Breast epithelium (tissue), 3 donors: ENCODE results near the gene ISX.

Experiments used
- POLR2A ChIP-seq: fragments of 450-650 bp; IDR thresholded peaks from one replicate; pipeline ENCODE4 v1.6.1; 2016; ENCODE audit warnings: antibody characterized with exemption, mild to moderate bottlenecking, moderate library complexity
- POLR2AphosphoS5 ChIP-seq, 3 donors: sonication (generic); formaldehyde crosslinking; IDR thresholded peaks; one replicate each; pipeline ENCODE4 v1.6.1; 2017; ENCODE audit warnings: antibody characterized with exemption in 3 of 3
- TF ChIP-seq, protein P1 (sequence below), 3 donors: fragments of 450-650 bp; IDR thresholded peaks; one replicate each; pipeline ENCODE4 v1.5.1; 2016 to 2017; ENCODE audit warnings: antibody characterized with exemption in 3 of 3, mild to moderate bottlenecking in 3 of 3, moderate library complexity in 3 of 3

DNA sequence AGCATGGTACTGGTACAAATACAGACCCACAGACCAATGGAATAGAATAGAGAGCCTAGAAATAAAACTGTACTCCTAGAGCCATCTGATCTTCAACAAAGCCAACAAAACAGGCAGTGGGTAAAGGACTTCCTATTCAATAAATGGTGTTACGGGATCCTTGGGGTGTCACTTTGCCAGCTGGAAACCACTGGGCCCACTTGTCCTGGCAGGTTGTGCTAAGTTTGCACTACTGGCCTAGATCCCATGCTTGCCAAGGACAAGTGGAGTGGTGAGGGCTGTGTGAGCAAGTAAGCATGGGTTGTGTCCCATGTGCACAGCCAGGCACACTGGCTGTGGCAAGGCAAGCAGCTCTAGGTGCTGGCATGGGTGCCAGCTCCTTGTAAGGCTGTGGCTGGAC, 8.8 kb upstream of the ISX start:
- TF ChIP-seq POLR2A (no peak), POLR2AphosphoS5 (IDR thresholded peaks at IDR 0.05) (no peak)
- TF ChIP-seq, protein P1, sequence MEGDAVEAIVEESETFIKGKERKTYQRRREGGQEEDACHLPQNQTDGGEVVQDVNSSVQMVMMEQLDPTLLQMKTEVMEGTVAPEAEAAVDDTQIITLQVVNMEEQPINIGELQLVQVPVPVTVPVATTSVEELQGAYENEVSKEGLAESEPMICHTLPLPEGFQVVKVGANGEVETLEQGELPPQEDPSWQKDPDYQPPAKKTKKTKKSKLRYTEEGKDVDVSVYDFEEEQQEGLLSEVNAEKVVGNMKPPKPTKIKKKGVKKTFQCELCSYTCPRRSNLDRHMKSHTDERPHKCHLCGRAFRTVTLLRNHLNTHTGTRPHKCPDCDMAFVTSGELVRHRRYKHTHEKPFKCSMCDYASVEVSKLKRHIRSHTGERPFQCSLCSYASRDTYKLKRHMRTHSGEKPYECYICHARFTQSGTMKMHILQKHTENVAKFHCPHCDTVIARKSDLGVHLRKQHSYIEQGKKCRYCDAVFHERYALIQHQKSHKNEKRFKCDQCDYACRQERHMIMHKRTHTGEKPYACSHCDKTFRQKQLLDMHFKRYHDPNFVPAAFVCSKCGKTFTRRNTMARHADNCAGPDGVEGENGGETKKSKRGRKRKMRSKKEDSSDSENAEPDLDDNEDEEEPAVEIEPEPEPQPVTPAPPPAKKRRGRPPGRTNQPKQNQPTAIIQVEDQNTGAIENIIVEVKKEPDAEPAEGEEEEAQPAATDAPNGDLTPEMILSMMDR (IDR thresholded peaks at IDR 0.05), result no peak
